ENCODE data around the gene SUV39H2. TPM values are rescaled to one million over a fixed set of nuclear protein-coding genes. Genes with fewer than 3 reads are reported as not detected.

SUV39H2 gene
- polyA plus RNA-seq, 1 donor (not counting 4 experiments of a cell fraction or from before 2014, with no cell fraction given) = 11.8 TPM

DNA sequence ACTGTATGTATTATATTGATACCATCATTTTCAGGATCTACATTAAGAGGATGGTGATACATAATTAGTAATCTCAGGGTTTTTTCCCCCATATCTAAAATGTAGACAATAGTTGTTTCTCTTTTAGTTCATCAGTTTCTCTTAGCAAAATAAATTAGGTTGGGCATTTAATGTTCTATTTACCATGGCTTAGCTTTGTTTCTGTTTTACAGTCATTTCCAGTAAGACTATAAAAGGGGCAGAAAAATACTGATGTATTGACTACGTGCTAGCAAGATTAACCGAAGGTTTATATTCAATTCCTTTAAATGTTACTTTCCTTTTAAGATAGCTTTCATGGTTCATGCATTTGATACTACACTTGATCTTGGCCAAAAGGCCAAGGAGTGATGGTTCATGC lies 26.2 kb downstream of the SUV39H2 start:
- Histone ChIP-seq H3K36me3 (ENCODE audit: control insufficient read depth in 2 of 2, extremely low read depth in 1 of 2, insufficient read depth in 2 of 2, low read length in 2 of 2) (peaks cover 11% of the 10 kb centered on the region in 2 experiments), H3K9me1 (ENCODE audit: control insufficient read depth, extremely low read depth, insufficient read depth, low read length) (no peaks in the 10 kb centered on the region), H2AFZ (ENCODE audit: control insufficient read depth, low read length) (no peak overlapping the region), H3K27me3 (ENCODE audit: control insufficient read depth, extremely low read depth, insufficient read depth, low read length) (no peaks in the 10 kb centered on the region), H3K9me3 (ENCODE audit: control insufficient read depth, low read depth, low read length) (no peaks in the 10 kb centered on the region), H3K9ac (ENCODE audit: control insufficient read depth, extremely low read depth, insufficient read depth, low read length) (no peak overlapping the region), H3K4me2 (ENCODE audit: control insufficient read depth, extremely low read depth, insufficient read depth, low read depth, low read length) (no peak overlapping the region), H3K79me2 (ENCODE audit: control insufficient read depth, insufficient read depth, low read length) (no peaks in the 10 kb centered on the region), H3K4me1 (ENCODE audit: control insufficient read depth, extremely low read depth, insufficient read depth, low read length) (no peaks in the 10 kb centered on the region), H3K4me3 (ENCODE audit: control insufficient read depth in 2 of 3, extremely low read depth in 1 of 3, insufficient read depth in 2 of 3, low read depth in 1 of 3, low read length in 3 of 3) (no peak overlapping the region), H3K27ac (ENCODE audit: control insufficient read depth, insufficient read depth, low read length) (no peak overlapping the region), H4K20me1 (ENCODE audit: control insufficient read depth, extremely low read depth, insufficient read depth, low read length) (no peaks in the 10 kb centered on the region)
- dilution Hi-C loops (cut with MboI; ENCODE audit: extremely low pct_ligation_motif_present, low sequenced_read_pairs) = no loop called here
- DNase-seq (ENCODE audit: low read depth, low spot score) = no peak
- TF ChIP-seq CTCF (optimal IDR thresholded peaks at IDR 0.05 in 1 of 3, IDR thresholded peaks at IDR 0.05 in 1 of 3, conservative IDR thresholded peaks at IDR 0.05 in 1 of 3; ENCODE audit: extremely low read depth in 1 of 3, insufficient read depth in 2 of 3, low read length in 3 of 3) (no peak), EZH2 (IDR thresholded peaks at IDR 0.05; ENCODE audit: low read length) (no peak)
- FAIRE-seq = no peak

DNA sequence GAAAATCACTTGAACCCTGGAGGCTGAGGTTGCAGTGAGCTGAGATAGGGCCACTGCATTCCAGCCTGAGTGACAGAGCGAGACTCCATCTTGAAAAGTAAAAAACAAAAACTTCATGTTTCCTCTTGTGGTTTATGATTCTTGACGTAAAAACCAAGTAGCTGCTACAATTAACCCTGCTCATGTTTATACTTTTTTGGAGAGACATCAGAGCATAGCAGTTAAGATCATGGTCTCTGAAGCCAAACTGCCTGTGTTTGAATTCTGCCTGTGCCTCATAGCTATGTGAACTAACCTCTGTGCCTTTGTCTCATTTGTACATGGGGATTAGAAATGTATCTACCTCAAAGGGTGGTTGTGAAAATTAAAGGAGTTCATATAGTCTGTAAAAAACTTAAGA lies 27.2 kb downstream of the SUV39H2 start:
- Histone ChIP-seq H3K9me1 (ENCODE audit: control insufficient read depth, extremely low read depth, insufficient read depth, low read length) (no peaks in the 10 kb centered on the region), H4K20me1 (ENCODE audit: control insufficient read depth, extremely low read depth, insufficient read depth, low read length) (no peaks in the 10 kb centered on the region), H3K4me2 (ENCODE audit: control insufficient read depth, extremely low read depth, insufficient read depth, low read depth, low read length) (no peak overlapping the region), H2AFZ (ENCODE audit: control insufficient read depth, low read length) (no peak overlapping the region), H3K27ac (ENCODE audit: control insufficient read depth, insufficient read depth, low read length) (no peak overlapping the region), H3K9ac (ENCODE audit: control insufficient read depth, extremely low read depth, insufficient read depth, low read length) (no peak overlapping the region), H3K27me3 (ENCODE audit: control insufficient read depth, extremely low read depth, insufficient read depth, low read length) (no peaks in the 10 kb centered on the region), H3K4me1 (ENCODE audit: control insufficient read depth, extremely low read depth, insufficient read depth, low read length) (no peaks in the 10 kb centered on the region), H3K79me2 (ENCODE audit: control insufficient read depth, insufficient read depth, low read length) (no peaks in the 10 kb centered on the region), H3K4me3 (ENCODE audit: control insufficient read depth in 2 of 3, extremely low read depth in 1 of 3, insufficient read depth in 2 of 3, low read depth in 1 of 3, low read length in 3 of 3) (no peak overlapping the region), H3K9me3 (ENCODE audit: control insufficient read depth, low read depth, low read length) (no peaks in the 10 kb centered on the region), H3K36me3 (ENCODE audit: control insufficient read depth in 2 of 2, extremely low read depth in 1 of 2, insufficient read depth in 2 of 2, low read length in 2 of 2) (peaks cover 11 to 17% of the 10 kb centered on the region in 2 experiments)
- dilution Hi-C loops (cut with MboI; ENCODE audit: extremely low pct_ligation_motif_present, low sequenced_read_pairs) = no loop called here
- no peak for DNase-seq (ENCODE audit: low read depth, low spot score)
- TF ChIP-seq CTCF (optimal IDR thresholded peaks at IDR 0.05 in 1 of 3, IDR thresholded peaks at IDR 0.05 in 1 of 3, conservative IDR thresholded peaks at IDR 0.05 in 1 of 3; ENCODE audit: extremely low read depth in 1 of 3, insufficient read depth in 2 of 3, low read length in 3 of 3) (no peak), EZH2 (IDR thresholded peaks at IDR 0.05; ENCODE audit: low read length) (no peak)
- FAIRE-seq = no peak
